Measurements from ENCODE around the gene SMAD3.

DNA sequence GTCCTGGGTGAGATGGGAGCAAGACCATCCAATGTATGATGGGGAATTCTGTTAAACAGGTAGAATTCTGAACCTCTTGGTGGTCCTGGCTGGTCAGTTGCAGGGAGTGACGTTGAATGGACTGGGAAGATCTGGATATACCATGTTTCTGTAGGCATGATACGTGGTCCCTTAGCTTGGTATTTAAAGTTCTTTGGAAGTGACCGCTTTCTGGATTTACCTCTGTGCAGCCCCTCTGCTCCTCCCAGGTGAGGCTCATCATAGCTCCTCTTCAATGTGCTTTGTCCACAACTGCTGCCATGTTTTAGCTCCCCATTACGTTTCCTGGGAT is 37.2 kb downstream of the SMAD3 start:
- TF ChIP-seq EZH2 (IDR thresholded peaks at IDR 0.05; ENCODE audit: borderline replicate concordance, low read depth, low read length, severe bottlenecking) = no peak
- no peak for TF ChIP-seq CTCF (IDR thresholded peaks at IDR 0.05; ENCODE audit: borderline replicate concordance, extremely low read depth, low read length, poor library complexity, severe bottlenecking)
